ENCODE measurements around the gene AGPAT4.
"Not testable (repeated sequence)": the region's sequence is repeated elsewhere in the genome, so short reads cannot be mapped to it uniquely, and the experiment has no call there.

Gene AGPAT4

GRCh38 chr6:161227004-161227960, 46.6 kb downstream of the AGPAT4 start:
- DNase-seq (ENCODE audit: low spot score), result no peak

GRCh38 chr6:161226009-161226964, 47.6 kb downstream of the AGPAT4 start:
- peak; percentile 42 for DNase-seq (ENCODE audit: low spot score)

GRCh38 chr6:161225681-161226008, 48.2 kb downstream of the AGPAT4 start:
- DNase-seq (ENCODE audit: low spot score), result no peak

- DNase-seq (ENCODE audit: low spot score), result not testable (repeated sequence)
Observed at GRCh38 chr6:161224951-161225680, 48.7 kb downstream of the AGPAT4 start.

GRCh38 chr6:161223646-161224045, 50.2 kb downstream of the AGPAT4 start:
- DNase-seq (ENCODE audit: low spot score), result no peak

- DNase-seq (ENCODE audit: low spot score), result no peak
Observed at GRCh38 chr6:161222706-161223234, 51.1 kb downstream of the AGPAT4 start.

- DNase-seq (ENCODE audit: low spot score), result no peak
Observed at GRCh38 chr6:161220346-161220745, 53.5 kb downstream of the AGPAT4 start.

GRCh38 chr6:161219680-161220079, 54.2 kb downstream of the AGPAT4 start:
- DNase-seq (ENCODE audit: low spot score), result no peak

- no peak for DNase-seq (ENCODE audit: low spot score)
Observed at GRCh38 chr6:161218222-161218621, 55.6 kb downstream of the AGPAT4 start.

GRCh38 chr6:161217628-161218027, 56.2 kb downstream of the AGPAT4 start:
- no peak for DNase-seq (ENCODE audit: low spot score)

GRCh38 chr6:161216616-161217205, 57.1 kb downstream of the AGPAT4 start:
- DNase-seq (ENCODE audit: low spot score), result no peak

GRCh38 chr6:161215876-161216615, 57.8 kb downstream of the AGPAT4 start:
- DNase-seq (ENCODE audit: low spot score), result no peak

GRCh38 chr6:161215193-161215592, 58.7 kb downstream of the AGPAT4 start:
- no peak for DNase-seq (ENCODE audit: low spot score)

- no peak for DNase-seq (ENCODE audit: low spot score)
Observed at GRCh38 chr6:161214722-161215121, 59.1 kb downstream of the AGPAT4 start.

- no peak for DNase-seq (ENCODE audit: low spot score)
Observed at GRCh38 chr6:161212902-161213301, 61.0 kb downstream of the AGPAT4 start.

GRCh38 chr6:161211380-161212035, 62.4 kb downstream of the AGPAT4 start:
- DNase-seq (ENCODE audit: low spot score), result no peak

GRCh38 chr6:161210857-161211256, 63.0 kb downstream of the AGPAT4 start:
- no peak for DNase-seq (ENCODE audit: low spot score)

- no peak for DNase-seq (ENCODE audit: low spot score)
Observed at GRCh38 chr6:161207200-161207599, 66.7 kb downstream of the AGPAT4 start.

GRCh38 chr6:161204866-161205557, 68.8 kb downstream of the AGPAT4 start:
- DNase-seq (ENCODE audit: low spot score), result no peak
